HG02852 (cell line): ENCODE results near the gene GALNT9.

Source experiments
- ATAC-seq: cut with Tn5 transposase; IDR thresholded peaks from one replicate; pipeline ENCODE4 v1.9.1; 2021; ENCODE audit warnings: mild to moderate bottlenecking, moderate library complexity; ENCODE audit not compliant: unreplicated experiment

GALNT9 gene

GRCh38 chr12:132174839-132175490 is 154.4 kb downstream of the GALNT9 start:
- ATAC-seq: no peak

GRCh38 chr12:132174015-132174838 is 155.2 kb downstream of the GALNT9 start:
- ATAC-seq: no peak

- ATAC-seq: no peak
Observed at GRCh38 chr12:132173135-132174014, 156.0 kb downstream of the GALNT9 start.

GRCh38 chr12:132172619-132173018 is 156.8 kb downstream of the GALNT9 start:
- ATAC-seq: no peak

GRCh38 chr12:132171968-132172521 is 157.3 kb downstream of the GALNT9 start:
- no peak for ATAC-seq

GRCh38 chr12:132171293-132171967 is 158.0 kb downstream of the GALNT9 start:
- no peak for ATAC-seq

- ATAC-seq: no peak
Observed at GRCh38 chr12:132170637-132171292, 158.6 kb downstream of the GALNT9 start.

- no peak for ATAC-seq
Observed at GRCh38 chr12:132170094-132170636, 159.2 kb downstream of the GALNT9 start.

- no peak for ATAC-seq
Observed at GRCh38 chr12:132169376-132169775, 160.0 kb downstream of the GALNT9 start.

GRCh38 chr12:132168311-132169031 is 160.9 kb downstream of the GALNT9 start:
- ATAC-seq: no peak

GRCh38 chr12:132167611-132168310 is 161.6 kb downstream of the GALNT9 start:
- no peak for ATAC-seq

GRCh38 chr12:132166801-132167591 is 162.4 kb downstream of the GALNT9 start:
- ATAC-seq: no peak

GRCh38 chr12:132166093-132166492 is 163.3 kb downstream of the GALNT9 start:
- no peak for ATAC-seq

GRCh38 chr12:132165584-132165983 is 163.8 kb downstream of the GALNT9 start:
- ATAC-seq: no peak

- no peak for ATAC-seq
Observed at GRCh38 chr12:132164426-132164825, 165.0 kb downstream of the GALNT9 start.

- ATAC-seq: no peak
Observed at GRCh38 chr12:132163911-132164288, 165.5 kb downstream of the GALNT9 start.

- ATAC-seq: no peak
Observed at GRCh38 chr12:132163041-132163910, 166.1 kb downstream of the GALNT9 start.
